SJCRH30 (cell line): Measurements from ENCODE around the gene PGS1. TPM values are rescaled to one million over a fixed set of nuclear protein-coding genes. Genes with fewer than 3 reads are reported as not detected.

ENCODE experiments used
- DNase-seq, 2 experiments: peaks; one replicate each; pipeline ENCODE4 v3.0.0-alpha.2; 2015 to 2020
- H3K27ac ChIP-seq: fragments of 250-450 bp; sonication (Bioruptor Pico); 2 replicates; pipeline ENCODE4 v1.5.1; 2020; ENCODE audit warnings: mild to moderate bottlenecking, moderate library complexity
- H3K27me3 ChIP-seq: fragments of 250-450 bp; sonication (Bioruptor Pico); 2 replicates; pipeline ENCODE4 v1.5.1; 2020; ENCODE audit warnings: mild to moderate bottlenecking, moderate library complexity
- H3K36me3 ChIP-seq: fragments of 250-450 bp; sonication (Bioruptor Pico); 2 replicates; pipeline ENCODE4 v1.5.1; 2020; ENCODE audit warnings: mild to moderate bottlenecking, moderate library complexity
- H3K4me1 ChIP-seq: fragments of 250-450 bp; sonication (Bioruptor Pico); 2 replicates; pipeline ENCODE4 v1.5.1; 2020; ENCODE audit warnings: mild to moderate bottlenecking, moderate library complexity
- H3K4me3 ChIP-seq: fragments of 250-450 bp; sonication (Bioruptor Pico); 2 replicates; pipeline ENCODE4 v1.5.1; 2020; ENCODE audit warnings: mild to moderate bottlenecking, moderate library complexity
- H3K9me3 ChIP-seq: fragments of 250-450 bp; sonication (Bioruptor Pico); replicated peaks from 2 replicates; pipeline ENCODE4 v1.5.1; 2020; ENCODE audit warnings: mild to moderate bottlenecking, moderate library complexity
- total RNA-seq: library from RNA; depleted of rRNA; stranded (reverse); fragments of >200 nt; shearing (Covaris generic); gene quantifications from 2 replicates; pipeline ENCODE4 v1.2.3, GENCODE V29; 2014; rRNA removed

PGS1 gene
- total RNA-seq, 1 experiment from 2014 or later = 66.2 TPM

DNA sequence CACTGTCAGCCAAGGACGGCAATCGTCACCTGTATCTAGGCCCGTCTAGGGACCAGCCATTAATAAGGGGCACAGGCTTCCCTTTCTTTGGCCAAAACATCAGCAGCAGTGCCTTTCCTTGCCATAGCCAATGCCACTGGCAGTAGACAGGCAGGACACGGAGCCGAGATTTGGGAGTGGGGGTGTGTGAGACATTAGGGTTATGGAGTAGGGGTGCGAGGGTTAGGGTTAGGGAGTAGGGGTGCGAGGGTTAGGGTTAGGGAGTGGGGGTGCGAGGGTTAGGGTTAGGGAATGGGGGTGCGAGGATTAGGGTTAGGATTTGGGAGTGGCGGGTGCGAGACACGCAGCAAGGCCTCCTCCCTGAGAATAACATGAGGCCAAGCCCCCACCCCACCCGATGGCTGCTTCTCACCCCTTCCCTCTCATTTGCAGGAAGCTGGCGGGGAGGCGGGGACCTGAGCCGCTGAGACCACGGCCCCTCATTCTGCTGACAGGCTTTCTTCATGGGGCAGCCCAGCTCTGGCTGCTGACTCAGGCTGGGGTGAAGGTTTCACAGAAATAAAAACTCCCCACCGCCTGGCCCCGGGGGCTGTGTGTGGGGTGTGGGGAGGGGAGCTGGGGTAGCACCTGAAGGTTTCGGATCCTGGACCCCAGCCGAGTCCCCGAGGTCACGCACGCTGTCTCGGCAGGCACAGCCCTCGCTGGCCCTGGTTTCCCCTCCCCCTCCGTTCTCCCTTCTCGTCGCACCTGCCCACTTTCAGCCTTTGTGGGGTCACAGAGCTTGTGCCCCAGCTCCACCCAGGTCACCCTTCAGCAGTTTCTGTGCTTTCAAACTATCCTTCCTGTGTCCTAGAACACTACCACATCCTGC is 93.8 kb downstream of the PGS1 start:
- H3K4me3 ChIP-seq = no peak overlapping the region
- no peak overlapping the region for H3K27ac ChIP-seq
- DNase-seq = no peak
- no peaks in the 10 kb centered on the region for H3K4me1 ChIP-seq
- H3K27me3 ChIP-seq = no peaks in the 10 kb centered on the region
- no peaks in the 10 kb centered on the region for H3K9me3 ChIP-seq
- H3K36me3 ChIP-seq = no peaks in the 10 kb centered on the region

DNA sequence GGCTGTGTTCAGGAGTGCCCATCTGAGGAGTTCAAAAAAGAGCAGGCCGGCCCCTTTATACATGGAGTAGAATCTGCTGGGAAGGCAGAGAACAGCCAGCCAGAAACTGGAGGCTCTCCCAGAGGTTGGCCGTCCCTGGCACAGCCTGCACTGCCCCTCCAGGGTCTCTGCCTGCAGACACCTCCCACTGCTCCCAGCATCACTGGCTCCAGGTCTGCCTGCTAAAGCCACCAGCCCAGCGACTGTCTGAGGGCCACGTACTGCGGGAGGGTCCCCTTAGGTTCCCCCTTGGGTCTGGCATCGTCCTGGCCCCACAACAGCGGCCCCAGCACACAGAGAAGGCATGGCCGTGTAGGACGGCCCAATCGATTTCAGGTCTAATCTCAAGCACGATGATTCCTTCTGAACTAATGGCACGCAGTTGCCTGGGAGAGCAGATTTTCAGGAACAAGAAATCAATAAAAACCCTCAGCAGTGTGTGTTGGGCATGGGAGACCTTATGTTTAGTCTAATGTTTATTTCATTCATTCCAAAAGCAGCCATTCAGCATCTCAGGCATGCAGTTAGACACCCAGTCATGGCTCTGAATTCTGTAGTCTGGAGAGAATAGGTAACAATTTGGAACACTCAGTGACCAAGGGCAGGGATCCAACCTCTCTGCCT is 95.6 kb downstream of the PGS1 start:
- H3K4me1 ChIP-seq = no peaks in the 10 kb centered on the region
- no peaks in the 10 kb centered on the region for H3K9me3 ChIP-seq
- DNase-seq = no peak
- no peak overlapping the region for H3K27ac ChIP-seq
- no peaks in the 10 kb centered on the region for H3K27me3 ChIP-seq
- H3K4me3 ChIP-seq = no peak overlapping the region
- H3K36me3 ChIP-seq = no peaks in the 10 kb centered on the region

Other genes with a start within 250 kb of the PGS1 start
- gene TMC6, start 249.9 kb upstream of the PGS1 start, total RNA-seq = 18.8 and 23.2 TPM in 2 replicates
- 0.28 and 0.30 TPM in 2 replicates for gene TMC8, start 247.9 kb upstream of the PGS1 start, total RNA-seq
- not detected in 2 replicates for gene C17orf99, start 232.3 kb upstream of the PGS1 start, total RNA-seq
- 19.5 and 21.1 TPM in 2 replicates for gene SYNGR2, start 210.1 kb upstream of the PGS1 start, total RNA-seq
- 141 and 158 TPM in 2 replicates for gene TK1, start 191.6 kb upstream of the PGS1 start, total RNA-seq
- 97.1 and 110 TPM in 2 replicates for gene AFMID, start 191.3 kb upstream of the PGS1 start, total RNA-seq
- 248 and 255 TPM in 2 replicates for gene BIRC5, start 164.4 kb upstream of the PGS1 start, total RNA-seq
- gene TMEM235, start 147.0 kb upstream of the PGS1 start, total RNA-seq = 0.10 TPM in 1 of 2 replicates, not detected in the other
- gene SOCS3, start 18.6 kb upstream of the PGS1 start, total RNA-seq = 27.5 and 28.9 TPM in 2 replicates
- 3.1 and 3.7 TPM in 2 replicates for gene DNAH17, start 198.7 kb downstream of the PGS1 start, total RNA-seq